Measurements from ENCODE around the gene IFI16. TPM values are rescaled to one million over a fixed set of nuclear protein-coding genes. Genes with fewer than 3 reads are reported as not detected.

IFI16 gene
- total and polyA plus RNA-seq, 2 of the 4 experiments (the other 2 are of a cell fraction): 45.0 to 65.3 TPM

DNA sequence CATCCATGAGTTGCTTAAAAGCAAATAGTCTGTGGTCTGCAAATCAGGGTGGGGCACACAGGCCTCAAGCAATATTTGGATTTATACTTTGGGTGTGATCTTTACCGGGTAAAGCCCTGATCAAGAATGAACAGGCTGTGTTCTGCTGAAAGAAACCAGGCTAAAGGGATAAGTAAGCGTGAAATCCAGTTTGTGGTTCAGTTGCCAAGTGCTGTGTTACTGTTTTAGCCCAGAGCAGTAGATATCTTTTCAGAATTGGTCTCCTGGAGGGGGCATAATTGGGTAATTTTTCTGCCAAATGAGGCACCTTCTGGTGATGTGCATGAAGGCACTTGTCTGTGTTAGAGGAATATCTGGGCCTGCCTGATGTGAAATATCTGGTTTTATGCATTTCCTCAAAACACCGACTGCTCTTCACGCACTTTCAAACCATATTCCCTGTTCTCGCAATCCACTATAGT, 45.5 kb downstream of the IFI16 start:
- TF ChIP-seq, protein P1, sequence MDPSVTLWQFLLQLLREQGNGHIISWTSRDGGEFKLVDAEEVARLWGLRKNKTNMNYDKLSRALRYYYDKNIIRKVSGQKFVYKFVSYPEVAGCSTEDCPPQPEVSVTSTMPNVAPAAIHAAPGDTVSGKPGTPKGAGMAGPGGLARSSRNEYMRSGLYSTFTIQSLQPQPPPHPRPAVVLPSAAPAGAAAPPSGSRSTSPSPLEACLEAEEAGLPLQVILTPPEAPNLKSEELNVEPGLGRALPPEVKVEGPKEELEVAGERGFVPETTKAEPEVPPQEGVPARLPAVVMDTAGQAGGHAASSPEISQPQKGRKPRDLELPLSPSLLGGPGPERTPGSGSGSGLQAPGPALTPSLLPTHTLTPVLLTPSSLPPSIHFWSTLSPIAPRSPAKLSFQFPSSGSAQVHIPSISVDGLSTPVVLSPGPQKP (IDR thresholded peaks at IDR 0.05; ENCODE audit: borderline replicate concordance, low read depth, low read length): no peak
- TF ChIP-seq, protein P2, sequence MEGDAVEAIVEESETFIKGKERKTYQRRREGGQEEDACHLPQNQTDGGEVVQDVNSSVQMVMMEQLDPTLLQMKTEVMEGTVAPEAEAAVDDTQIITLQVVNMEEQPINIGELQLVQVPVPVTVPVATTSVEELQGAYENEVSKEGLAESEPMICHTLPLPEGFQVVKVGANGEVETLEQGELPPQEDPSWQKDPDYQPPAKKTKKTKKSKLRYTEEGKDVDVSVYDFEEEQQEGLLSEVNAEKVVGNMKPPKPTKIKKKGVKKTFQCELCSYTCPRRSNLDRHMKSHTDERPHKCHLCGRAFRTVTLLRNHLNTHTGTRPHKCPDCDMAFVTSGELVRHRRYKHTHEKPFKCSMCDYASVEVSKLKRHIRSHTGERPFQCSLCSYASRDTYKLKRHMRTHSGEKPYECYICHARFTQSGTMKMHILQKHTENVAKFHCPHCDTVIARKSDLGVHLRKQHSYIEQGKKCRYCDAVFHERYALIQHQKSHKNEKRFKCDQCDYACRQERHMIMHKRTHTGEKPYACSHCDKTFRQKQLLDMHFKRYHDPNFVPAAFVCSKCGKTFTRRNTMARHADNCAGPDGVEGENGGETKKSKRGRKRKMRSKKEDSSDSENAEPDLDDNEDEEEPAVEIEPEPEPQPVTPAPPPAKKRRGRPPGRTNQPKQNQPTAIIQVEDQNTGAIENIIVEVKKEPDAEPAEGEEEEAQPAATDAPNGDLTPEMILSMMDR (conservative IDR thresholded peaks at IDR 0.05; ENCODE audit: low read depth, low read length): no peak
- no peak for TF ChIP-seq FOS (IDR thresholded peaks at IDR 0.05; ENCODE audit: low read depth, low read length)
- no peak for TF ChIP-seq RAD21 (IDR thresholded peaks at IDR 0.05; ENCODE audit: low read length)
- no peak for TF ChIP-seq MXI1 (IDR thresholded peaks at IDR 0.05; ENCODE audit: borderline replicate concordance, low read depth, low read length)
- TF ChIP-seq BHLHE40 (IDR thresholded peaks at IDR 0.05; ENCODE audit: low read depth, low read length): no peak
- no peak for TF ChIP-seq CHD1 (IDR thresholded peaks at IDR 0.05; ENCODE audit: low read depth, low read length)
- TF ChIP-seq MAZ (IDR thresholded peaks at IDR 0.05; ENCODE audit: borderline replicate concordance, low read depth, low read length): no peak
- TF ChIP-seq USF2 (IDR thresholded peaks at IDR 0.05; ENCODE audit: low read depth, low read length): no peak
- TF ChIP-seq CEBPB (IDR thresholded peaks at IDR 0.05; ENCODE audit: low read depth, low read length): no peak
- TF ChIP-seq SMC3 (IDR thresholded peaks at IDR 0.05; ENCODE audit: low read depth, low read length): no peak
- TF ChIP-seq RFX5 (IDR thresholded peaks at IDR 0.05; ENCODE audit: low read depth, low read length): no peak
- TF ChIP-seq NFE2L2 (IDR thresholded peaks at IDR 0.05; ENCODE audit: low read depth, low read length): no peak
- CTCF ChIA-PET: no interaction called here
- Histone ChIP-seq H4K8ac (ENCODE audit: low read depth in 2 of 2, low read length in 2 of 2) (no peak overlapping the region), H3K14ac (replicated peaks; ENCODE audit: low read depth, low read length) (no peak overlapping the region), H4K91ac (ENCODE audit: insufficient read depth, low read depth, low read length) (no peak overlapping the region), H3K9ac (ENCODE audit: low read depth, low read length) (no peak overlapping the region), H3K9me3 (ENCODE audit: control insufficient read depth, insufficient read depth, low read length) (no peaks in the 10 kb centered on the region), H2BK5ac (ENCODE audit: low read depth, low read length, poor library complexity, severe bottlenecking) (no peak overlapping the region), H3K56ac (ENCODE audit: extremely low read depth, insufficient read depth, low read length) (no peak overlapping the region), H3K23ac (ENCODE audit: low read depth, low read length) (no peak overlapping the region), H2BK120ac (ENCODE audit: low read depth, low read length) (no peak overlapping the region), H2BK15ac (ENCODE audit: low read depth, low read length) (no peak overlapping the region), H2BK20ac (ENCODE audit: low read depth, low read length) (no peak overlapping the region), H2AK5ac (ENCODE audit: low read depth, low read length) (no peak overlapping the region), H3K9me1 (ENCODE audit: insufficient read depth, low read length) (0 out of 2 replicates have a peak, but pooled peaks cover 6% of the 10 kb centered on the region), H4K20me1 (ENCODE audit: insufficient read depth, low read length) (no peaks in the 10 kb centered on the region), H3K18ac (ENCODE audit: low read depth, low read length) (no peak overlapping the region), H3K27ac (ENCODE audit: insufficient read depth, low read length) (no peak overlapping the region), H3K4me1 (ENCODE audit: control insufficient read depth, insufficient read depth, low read length) (peaks cover 9% of the 10 kb centered on the region), H3K79me1 (ENCODE audit: low read depth in 1 of 2, low read length in 2 of 2) (no peaks in the 10 kb centered on the region; a peak in 1 of 4 replicates), H3K4ac (ENCODE audit: low read depth, low read length) (no peak overlapping the region), H4K5ac (ENCODE audit: low read depth, low read length) (no peak overlapping the region), H2AFZ (replicated peaks; ENCODE audit: low read length, poor library complexity) (no peak overlapping the region), H3K4me2 (ENCODE audit: low read depth, low read length) (no peak overlapping the region), H3K4me3 (ENCODE audit: insufficient read depth, low read depth, low read length) (no peak overlapping the region), H2AK9ac (replicated peaks; ENCODE audit: low read depth, low read length, poor library complexity) (no peak overlapping the region), H3K27me3 (ENCODE audit: control insufficient read depth, insufficient read depth, low read length) (no peaks in the 10 kb centered on the region), H3K36me3 (ENCODE audit: control insufficient read depth, insufficient read depth, low read length) (peaks cover 33% of the 10 kb centered on the region)
- no peak for DNase-seq
- dilution Hi-C loops (cut with HindIII; ENCODE audit: low sequenced_read_pairs, unreplicated experiment) (no loop called here), intact Hi-C loops (cut with micrococcal nuclease) (no loop called here), in situ Hi-C loops (cut with MboI; ENCODE audit: low sequenced_read_pairs) (no loop called here)
- no TSS peak for BruUV-seq (replicated peaks)
- WGBS, 2 experiments (ENCODE audit: extremely low coverage in 2 of 2, insufficient read length in 1 of 2): 100% methylated on average over 1 of the region's 5 CpGs; no CpG with 5 or more reads in 1 of the 2 experiments
- POLR2A ChIA-PET (ENCODE audit: unreplicated experiment): no interaction called here
- ATAC-seq (ENCODE audit: low read depth): no peak
